HG03354 (cell line): Measurements from ENCODE around the gene ZP3.
"Not testable (repeated sequence)": the region's sequence is repeated elsewhere in the genome, so short reads cannot be mapped to it uniquely, and the experiment has no call there.

Experiments
- ATAC-seq: cut with Tn5 transposase; IDR thresholded peaks from one replicate; pipeline ENCODE4 v1.9.1; 2021; ENCODE audit warnings: mild to moderate bottlenecking; ENCODE audit not compliant: unreplicated experiment, poor library complexity, severe bottlenecking

Gene ZP3

GRCh38 chr7:76403780-76404494 is 20.8 kb upstream of the ZP3 start:
- ATAC-seq: no peak

GRCh38 chr7:76405738-76406137 is 19.0 kb upstream of the ZP3 start:
- no peak for ATAC-seq

GRCh38 chr7:76407718-76408117 is 17.0 kb upstream of the ZP3 start:
- no peak for ATAC-seq

DNA sequence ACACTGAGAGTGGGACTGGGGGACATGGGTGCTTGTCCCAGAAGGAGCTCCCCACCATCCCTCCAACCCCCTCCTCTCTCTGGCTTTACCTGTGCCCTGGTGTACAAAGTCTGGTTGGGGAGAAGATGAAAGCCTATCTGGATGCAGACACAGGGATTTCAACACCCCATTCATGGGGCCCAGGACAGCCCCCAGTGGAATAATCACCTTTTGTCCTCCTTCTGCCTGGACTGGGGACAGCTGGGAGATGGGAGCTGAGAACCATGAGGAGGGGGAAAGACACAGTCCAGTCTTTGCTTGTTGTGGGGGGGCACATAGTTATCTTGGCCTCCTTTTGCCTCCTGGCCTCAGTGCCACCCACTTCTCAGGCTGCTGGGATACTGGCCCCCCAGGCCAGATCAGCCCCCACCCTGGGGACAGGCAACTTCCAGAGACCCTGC is 16.6 kb upstream of the ZP3 start:
- no peak for ATAC-seq

GRCh38 chr7:76409537-76409936 is 15.2 kb upstream of the ZP3 start, which contains the start of gene SSC4D:
TSS of gene SSC4D (minus strand) at chr7:76409697. CDS start at chr7:76404439, 5,258 bp downstream.
- no peak for ATAC-seq

DNA sequence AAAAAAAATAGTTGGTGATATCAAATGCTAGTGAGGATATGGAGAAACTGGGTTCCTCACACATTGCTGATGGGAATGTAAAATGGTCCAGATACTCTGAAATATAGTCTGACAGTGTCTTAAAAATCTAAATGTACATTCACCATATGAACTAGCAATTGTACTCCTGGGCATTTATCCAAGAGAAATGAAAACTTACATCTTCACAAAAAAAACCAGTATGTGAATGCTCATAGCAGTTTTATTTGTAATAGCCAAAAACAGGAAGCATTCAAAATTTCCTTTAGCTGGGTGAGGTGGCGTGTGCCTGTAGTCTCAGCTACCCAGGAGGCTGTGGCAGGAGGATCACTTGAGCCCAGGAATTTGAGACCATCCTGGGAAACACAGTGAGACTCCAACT is 13.1 kb upstream of the ZP3 start:
- no peak for ATAC-seq

DNA sequence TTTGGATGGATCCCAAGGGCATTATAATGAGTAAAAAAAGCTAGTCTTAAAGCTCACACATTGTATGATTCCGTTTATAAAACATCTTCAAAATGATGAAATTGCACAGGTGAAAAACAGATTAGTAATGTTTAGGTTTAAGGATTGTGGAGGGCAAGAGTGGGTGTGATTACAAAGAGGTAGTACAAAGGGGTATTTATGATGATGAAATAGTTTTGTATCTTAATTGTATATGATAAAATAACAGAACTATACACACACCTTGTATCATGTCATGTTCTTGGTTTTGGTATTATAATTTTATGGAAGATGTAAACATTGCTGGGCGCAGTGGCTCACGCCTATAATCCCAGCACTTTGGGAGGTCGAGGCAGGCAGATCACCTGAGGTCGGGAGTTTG is 12.5 kb upstream of the ZP3 start:
- ATAC-seq: no peak

DNA sequence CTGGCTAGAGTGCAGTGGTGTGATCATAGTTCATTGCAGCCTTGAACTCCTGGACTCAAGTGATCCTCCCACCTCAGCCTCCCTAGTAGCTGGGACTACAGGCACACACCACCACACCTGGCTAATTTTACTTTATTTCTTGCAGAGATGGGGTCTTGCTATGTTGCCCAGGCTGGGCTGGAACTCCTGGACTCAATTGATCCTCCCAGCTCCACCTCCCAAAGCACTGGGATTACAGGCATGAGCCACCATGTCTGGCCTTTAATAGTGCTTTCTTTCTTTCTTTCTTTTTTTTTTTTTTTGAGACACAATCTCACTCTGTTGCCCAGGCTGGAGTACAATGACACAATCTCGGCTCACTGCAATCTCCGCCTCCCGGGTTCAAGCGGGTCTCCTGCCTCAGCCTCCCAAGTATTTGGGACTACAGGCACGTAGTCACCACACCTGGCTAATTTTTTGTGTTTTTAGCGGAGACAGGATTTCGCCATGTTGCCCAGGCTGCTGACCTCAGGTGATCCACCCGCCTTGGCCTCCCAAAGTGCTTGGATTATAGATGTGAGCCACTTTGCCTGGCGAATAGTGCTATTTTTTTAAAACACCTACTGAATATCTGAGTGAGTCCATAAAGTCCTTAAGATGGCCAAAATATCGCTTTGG is 7.0 kb upstream of the ZP3 start:
- ATAC-seq: not testable (repeated sequence)

- not testable (repeated sequence) for ATAC-seq
These were observed 3.7 kb upstream of the ZP3 start for GRCh38 chr7:76421097-76421496.

- no peak for ATAC-seq
These were observed 911 bp upstream of the ZP3 start for GRCh38 chr7:76423666-76424412.

GRCh38 chr7:76425156-76425555 is 406 bp downstream of the ZP3 start:
- no peak for ATAC-seq

DNA sequence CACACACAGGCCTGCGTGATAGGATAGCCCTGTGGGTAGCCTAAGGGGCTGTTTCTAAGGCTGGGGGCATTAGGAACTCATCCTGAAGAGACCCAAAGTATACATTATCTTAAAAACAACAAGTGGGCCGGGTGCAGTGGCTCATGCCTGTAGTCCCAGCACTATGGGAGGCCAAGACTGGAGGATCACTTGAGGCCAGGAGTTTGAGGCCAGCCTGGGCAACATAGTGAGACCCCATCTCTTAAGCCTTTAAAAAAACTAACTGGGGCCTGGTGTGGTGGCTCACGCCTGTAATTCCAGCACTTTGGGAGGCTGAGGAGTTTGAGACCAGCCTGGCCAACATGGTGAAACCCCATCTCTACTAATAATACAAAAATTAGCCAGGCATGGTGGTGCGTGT is 808 bp downstream of the ZP3 start:
- not testable (repeated sequence) for ATAC-seq

- no peak for ATAC-seq
These were observed 1.5 kb downstream of the ZP3 start for GRCh38 chr7:76426246-76426645.

GRCh38 chr7:76427635-76428034 is 2.9 kb downstream of the ZP3 start:
- no peak for ATAC-seq

- ATAC-seq: no peak
These were observed 3.5 kb downstream of the ZP3 start for GRCh38 chr7:76428149-76428823.

DNA sequence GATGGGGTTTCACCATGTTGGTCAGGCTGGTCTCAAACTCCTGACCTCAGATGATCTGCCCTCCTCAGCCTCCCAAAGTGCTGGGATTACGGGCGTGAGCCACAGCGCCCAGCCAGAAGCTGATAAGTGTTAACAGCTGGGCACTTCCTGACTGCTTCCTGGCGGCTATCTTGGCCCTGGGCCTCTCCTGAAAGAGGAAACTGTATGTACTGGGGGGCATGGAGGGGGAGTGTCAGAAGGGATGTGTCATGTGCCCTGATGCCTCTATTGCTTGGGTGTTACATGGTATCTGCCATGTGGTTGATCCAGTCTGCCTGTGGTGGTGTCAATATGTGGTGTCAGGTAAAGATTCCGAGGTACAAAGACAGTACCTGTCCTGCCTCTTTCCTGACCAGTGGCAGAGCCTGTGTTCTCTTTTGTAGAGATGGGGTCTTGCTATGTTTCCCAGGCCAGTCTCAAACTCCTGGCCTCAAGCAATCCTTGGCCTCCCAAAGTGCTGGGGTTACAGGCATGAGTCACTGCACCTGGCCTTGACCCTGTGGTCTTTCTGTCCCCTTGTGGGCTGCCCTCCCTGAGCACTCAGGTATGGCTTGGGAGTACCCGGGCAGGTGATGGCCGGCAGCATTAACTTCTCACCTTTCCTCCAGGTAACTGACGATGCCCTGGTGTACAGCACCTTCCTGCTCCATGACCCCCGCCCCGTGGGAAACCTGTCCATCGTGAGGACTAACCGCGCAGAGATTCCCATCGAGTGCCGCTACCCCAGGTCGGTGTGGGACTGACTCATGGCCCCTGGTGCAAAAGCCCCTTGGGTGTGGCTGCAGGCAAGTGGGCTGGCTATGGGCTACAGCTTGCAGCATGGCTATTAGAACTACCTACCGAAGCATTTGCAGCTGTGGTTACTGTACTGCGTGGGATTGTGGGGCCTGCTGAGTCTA is 4.4 kb downstream of the ZP3 start:
- no peak for ATAC-seq

DNA sequence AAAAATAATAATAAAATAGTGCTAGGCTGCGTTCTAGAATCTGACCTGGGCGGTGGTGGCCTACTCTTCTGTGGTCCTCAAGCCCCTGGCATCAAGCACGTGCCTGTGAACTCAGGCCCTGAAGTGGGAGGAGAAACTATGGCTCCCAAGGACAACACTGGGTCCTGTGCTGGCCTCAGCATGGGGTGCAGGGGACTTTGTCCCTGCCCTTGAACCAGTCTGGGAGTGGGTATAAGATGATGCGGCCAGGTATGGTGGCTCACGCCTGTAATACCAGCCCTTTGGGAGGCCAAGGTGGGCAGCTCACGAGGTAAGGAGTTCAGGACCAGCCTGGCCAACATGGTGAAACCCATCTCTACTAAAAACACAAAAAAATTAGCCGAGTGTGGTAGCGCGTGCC is 5.5 kb downstream of the ZP3 start:
- no peak for ATAC-seq

- no peak for ATAC-seq
These were observed 6.1 kb downstream of the ZP3 start for GRCh38 chr7:76430836-76431235.

DNA sequence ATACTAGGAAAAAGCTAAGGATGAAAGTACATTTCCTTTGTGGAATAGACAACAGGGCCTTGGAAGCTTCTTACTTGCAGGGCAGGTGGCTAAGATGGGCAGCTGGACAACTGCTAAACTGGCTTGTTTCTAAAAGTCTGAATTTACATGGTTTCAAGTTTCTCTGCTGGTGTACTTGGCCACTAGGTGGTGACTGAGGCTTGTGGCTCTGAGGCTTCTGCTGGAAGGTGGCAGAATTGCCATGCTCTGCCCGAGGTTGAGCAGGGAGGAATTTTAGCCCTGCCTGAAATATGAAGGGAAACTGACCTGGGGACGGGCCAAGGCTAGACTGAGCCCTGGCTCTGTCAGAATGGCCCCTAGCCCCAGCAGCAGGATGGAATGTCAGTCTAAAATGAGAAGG is 13.1 kb downstream of the ZP3 start:
- ATAC-seq: peak; percentile 78
